Esophagus muscularis mucosa (tissue), 4 donors: ENCODE results near the gene ZNF480. TPM values are rescaled to one million over a fixed set of nuclear protein-coding genes. Genes with fewer than 3 reads are reported as not detected.

Source experiments
- DNase-seq: peaks from one replicate; pipeline ENCODE4 v3.0.0-alpha.2; 2017; ENCODE audit errors: extremely low spot score
- H3K27ac ChIP-seq, 4 donors: fragments of 200-600 bp; sonication (generic); replicated peaks in 1 of 4; 1 replicate in 3 of 4; 2 replicates in 1 of 4; pipeline ENCODE4 v1.5.1; 2016 to 2019; ENCODE audit warnings: mild to moderate bottlenecking in 1 of 4
- H3K27me3 ChIP-seq, 4 donors: fragments of 200-600 bp; sonication (generic); one replicate each; pipeline versions ENCODE4 v1.5.1 to v1.6.0; 2016 to 2019
- H3K36me3 ChIP-seq, 4 donors: fragments of 200-600 bp; sonication (generic); one replicate each; pipeline ENCODE4 v1.5.1; 2016 to 2019
- H3K4me1 ChIP-seq, 4 donors: fragments of 200-600 bp; sonication (generic); one replicate each; pipeline ENCODE4 v1.5.1; 2016 to 2019
- H3K4me3 ChIP-seq, 4 donors: fragments of 200-600 bp; sonication (generic); 1 replicate in 2 of 4; 2 replicates in 2 of 4; pipeline ENCODE4 v1.5.1; 2016 to 2019; ENCODE audit warnings: mild to moderate bottlenecking in 4 of 4, moderate library complexity in 1 of 4
- H3K9me3 ChIP-seq, 4 donors: fragments of 200-600 bp; sonication (generic); 1 replicate in 3 of 4; 2 replicates in 1 of 4; pipeline ENCODE4 v1.5.1; 2016 to 2019
- EP300 ChIP-seq: sonication (generic); formaldehyde crosslinking; IDR thresholded peaks from one replicate; pipeline ENCODE4 v1.6.1; 2017; ENCODE audit warnings: antibody characterized with exemption
- POLR2A ChIP-seq: fragments of 450-650 bp; IDR thresholded peaks from one replicate; pipeline ENCODE4 v1.6.1; 2017; ENCODE audit warnings: antibody characterized with exemption, moderate library complexity, mild to moderate bottlenecking, low read depth
- POLR2AphosphoS5 ChIP-seq, 2 donors: sonication (generic); formaldehyde crosslinking; IDR thresholded peaks; one replicate each; pipeline ENCODE4 v1.6.1; 2017; ENCODE audit warnings: antibody characterized with exemption in 2 of 2
- WGBS: methylation state at CpG from one replicate; pipeline ENCODE4 v1.1.5; 2018; 5-methylcytosine and 5-hydroxymethylcytosine counted together
- intact Hi-C: fragments of 100-400 bp; cut with DNase I; formaldehyde crosslinking; loops from one replicate; pipeline ENCODE4 v1.15.1; 2023
- total RNA-seq, 4 donors: library from RNA; depleted of rRNA; stranded (reverse); fragments of >200 nt; gene quantifications; one replicate each; pipeline versions ENCODE4 v1.1.0 to v1.2.1, GENCODE V29; 2016
- TF ChIP-seq, protein P1 (sequence below), 3 experiments: fragments of 200-600 bp in 2 of 3; fragments of 450-650 bp in 1 of 3; sonication (generic) in 2 of 3; IDR thresholded peaks; one replicate each; pipeline ENCODE4 v1.5.1; 2017 to 2019; ENCODE audit warnings: antibody characterized with exemption in 3 of 3, mild to moderate bottlenecking in 2 of 3, moderate library complexity in 1 of 3

ZNF480 gene
- total RNA-seq, 4 donors from 2014 or later = 6.0 to 10.0 (median 7.2) TPM

DNA sequence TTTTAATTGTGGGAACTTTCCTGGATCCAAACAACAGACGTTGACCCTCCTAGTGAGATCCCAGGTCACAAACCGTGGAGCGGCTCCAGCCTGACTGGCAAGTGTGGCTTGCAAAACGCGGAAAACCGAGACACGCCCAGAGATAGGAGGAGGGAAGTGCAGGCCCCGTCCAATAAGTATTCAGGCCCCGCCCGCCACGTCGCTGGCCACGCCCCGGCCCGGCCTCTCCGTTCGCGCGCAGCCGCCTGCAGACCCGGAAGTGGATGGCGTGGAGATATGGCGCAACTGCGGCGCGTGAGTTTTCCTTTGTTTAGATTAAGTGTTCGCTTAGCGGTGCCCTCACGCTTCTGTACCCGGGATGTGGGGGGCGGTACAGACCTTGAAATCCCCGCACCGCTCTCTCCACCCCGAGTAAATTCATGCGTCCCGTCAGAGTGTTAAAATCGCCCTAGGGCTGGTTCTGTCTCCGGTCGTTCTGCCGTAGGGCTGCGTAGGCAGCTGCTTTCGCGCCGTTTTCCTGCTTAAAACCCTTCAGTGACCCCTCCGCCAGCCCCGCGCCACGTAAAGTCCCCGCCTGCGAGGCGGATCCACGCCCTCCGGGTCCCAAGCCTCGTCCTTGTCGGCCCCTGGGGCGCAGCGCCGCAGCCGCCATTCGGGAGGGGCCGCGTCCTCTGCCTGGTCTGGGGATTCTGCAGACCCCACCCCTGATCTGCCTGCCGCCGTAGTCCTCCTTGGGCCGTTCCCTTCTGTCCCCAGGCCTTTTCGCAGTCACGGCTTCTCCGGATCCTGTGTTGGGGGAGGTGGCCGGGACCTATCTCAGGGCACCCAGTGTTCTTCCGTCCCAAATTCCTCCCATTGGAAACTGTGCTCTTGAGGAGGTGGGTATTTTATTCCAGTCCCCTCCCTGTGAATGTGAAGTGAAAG is 27.4 kb upstream of the ZNF480 start, which contains the start of gene ZNF766:
Gene ZNF766 (plus strand): TSS at position 250 of the 924 bp plus-strand sequence. CDS start 27 bp downstream, at position 277.
- Histone ChIP-seq H3K4me3 (peak within 1 kb of the TSS; percentile 92 to 100 (median 98)), H3K36me3 (peaks cover 0 to 14% (median 5%) of the 10 kb centered on the region in 4 donors), H3K27ac (peak within 1 kb of the TSS; percentile 98 to 99 (median 98)), H3K9me3 (no peaks in the 10 kb centered on the region), H3K27me3 (no peaks in the 10 kb centered on the region), H3K4me1 (peaks cover 15 to 28% (median 27%) of the 10 kb centered on the region in 4 donors)
- under 1% methylated on average over 47 of the region's 70 CpGs for WGBS
- intact Hi-C loops = loop anchor here (1.0 kb wide), 1 partner anchor 28 kb away; the partner anchor contains the start of gene ZNF480
- DNase-seq = peak; percentile 100
- peak; percentile 96 to 99 for TF ChIP-seq POLR2AphosphoS5 (IDR thresholded peaks at IDR 0.05)
- peak; percentile 72 for TF ChIP-seq POLR2A
- TF ChIP-seq, protein P1, sequence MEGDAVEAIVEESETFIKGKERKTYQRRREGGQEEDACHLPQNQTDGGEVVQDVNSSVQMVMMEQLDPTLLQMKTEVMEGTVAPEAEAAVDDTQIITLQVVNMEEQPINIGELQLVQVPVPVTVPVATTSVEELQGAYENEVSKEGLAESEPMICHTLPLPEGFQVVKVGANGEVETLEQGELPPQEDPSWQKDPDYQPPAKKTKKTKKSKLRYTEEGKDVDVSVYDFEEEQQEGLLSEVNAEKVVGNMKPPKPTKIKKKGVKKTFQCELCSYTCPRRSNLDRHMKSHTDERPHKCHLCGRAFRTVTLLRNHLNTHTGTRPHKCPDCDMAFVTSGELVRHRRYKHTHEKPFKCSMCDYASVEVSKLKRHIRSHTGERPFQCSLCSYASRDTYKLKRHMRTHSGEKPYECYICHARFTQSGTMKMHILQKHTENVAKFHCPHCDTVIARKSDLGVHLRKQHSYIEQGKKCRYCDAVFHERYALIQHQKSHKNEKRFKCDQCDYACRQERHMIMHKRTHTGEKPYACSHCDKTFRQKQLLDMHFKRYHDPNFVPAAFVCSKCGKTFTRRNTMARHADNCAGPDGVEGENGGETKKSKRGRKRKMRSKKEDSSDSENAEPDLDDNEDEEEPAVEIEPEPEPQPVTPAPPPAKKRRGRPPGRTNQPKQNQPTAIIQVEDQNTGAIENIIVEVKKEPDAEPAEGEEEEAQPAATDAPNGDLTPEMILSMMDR (IDR thresholded peaks at IDR 0.05) = no peak

DNA sequence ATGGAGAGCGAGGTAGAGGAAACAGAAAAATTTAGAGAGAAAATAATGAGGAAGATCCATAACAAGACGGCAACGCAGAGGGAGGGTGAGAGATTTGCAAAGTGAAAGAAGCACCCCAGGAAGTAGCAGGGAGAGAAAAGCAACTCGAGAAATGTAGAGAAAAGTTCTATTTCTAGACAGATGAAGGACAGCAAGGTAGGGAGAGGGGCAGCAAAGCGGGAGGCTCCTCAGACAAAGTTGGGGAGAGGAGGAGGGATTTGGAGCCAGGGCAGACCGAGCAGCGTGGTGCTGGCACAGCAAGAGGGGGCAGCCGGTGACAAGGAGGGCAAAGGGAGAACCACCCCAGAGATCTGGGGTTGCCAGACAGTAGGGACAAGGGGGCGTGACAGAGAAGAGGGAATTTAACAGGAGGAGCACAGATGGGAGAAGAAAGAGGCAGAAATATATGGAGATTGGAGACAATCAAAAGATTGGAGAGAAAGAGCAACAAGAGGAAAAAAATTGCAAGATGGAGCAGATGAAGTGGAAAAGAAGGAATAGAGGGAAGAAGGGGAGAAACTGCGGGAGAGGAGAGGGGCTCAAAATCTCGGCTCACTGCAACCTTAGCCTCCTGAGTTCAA is 26.6 kb upstream of the ZNF480 start:
- H3K27ac ChIP-seq = peak overlapping the region; percentile 98 to 99 (median 98)
- H3K27me3 ChIP-seq = no peaks in the 10 kb centered on the region
- no peak for TF ChIP-seq POLR2A
- WGBS = 10% methylated on average over 11 of the region's 11 CpGs
- no peaks in the 10 kb centered on the region for H3K9me3 ChIP-seq
- DNase-seq = no peak
- peak overlapping the region; percentile 92 to 100 (median 98) for H3K4me3 ChIP-seq
- H3K4me1 ChIP-seq = peaks cover 15 to 31% (median 28%) of the 10 kb centered on the region in 4 donors
- peaks cover 0 to 14% (median 5%) of the 10 kb centered on the region in 4 donors for H3K36me3 ChIP-seq
- intact Hi-C loops = no loop called here

DNA sequence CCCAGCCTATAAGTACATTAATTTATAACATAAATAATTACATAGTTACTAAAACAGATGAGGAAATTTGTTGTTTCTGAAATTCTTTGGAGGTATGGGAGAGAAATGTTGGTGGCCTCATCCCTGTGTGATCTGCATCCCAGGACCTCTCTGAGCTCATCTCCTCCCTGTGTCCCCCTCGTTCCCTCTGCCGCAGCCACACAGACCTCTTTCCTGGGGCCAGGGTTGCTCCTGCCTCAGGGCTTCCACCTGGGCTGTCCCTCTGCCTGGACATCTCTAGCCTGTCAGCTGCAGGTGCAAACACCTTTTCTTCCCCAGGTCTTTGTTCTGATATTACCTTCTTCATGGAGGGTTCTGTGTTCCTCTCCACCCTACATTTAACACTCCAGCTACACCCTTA is 23.7 kb upstream of the ZNF480 start:
- TF ChIP-seq EP300 = no peak
- TF ChIP-seq, protein P1 (IDR thresholded peaks at IDR 0.05) = no peak
- no peak for TF ChIP-seq POLR2AphosphoS5 (IDR thresholded peaks at IDR 0.05)
- no peak for TF ChIP-seq POLR2A
- Histone ChIP-seq H3K4me3 (no peak overlapping the region), H3K27me3 (no peaks in the 10 kb centered on the region), H3K4me1 (peaks cover 20 to 42% (median 30%) of the 10 kb centered on the region in 4 donors), H3K36me3 (peaks cover 0 to 15% (median 5%) of the 10 kb centered on the region in 4 donors), H3K27ac (no peak overlapping the region), H3K9me3 (no peaks in the 10 kb centered on the region)
- no peak for DNase-seq
- 100% methylated on average over 2 of the region's 2 CpGs for WGBS
- intact Hi-C loops = no loop called here

DNA sequence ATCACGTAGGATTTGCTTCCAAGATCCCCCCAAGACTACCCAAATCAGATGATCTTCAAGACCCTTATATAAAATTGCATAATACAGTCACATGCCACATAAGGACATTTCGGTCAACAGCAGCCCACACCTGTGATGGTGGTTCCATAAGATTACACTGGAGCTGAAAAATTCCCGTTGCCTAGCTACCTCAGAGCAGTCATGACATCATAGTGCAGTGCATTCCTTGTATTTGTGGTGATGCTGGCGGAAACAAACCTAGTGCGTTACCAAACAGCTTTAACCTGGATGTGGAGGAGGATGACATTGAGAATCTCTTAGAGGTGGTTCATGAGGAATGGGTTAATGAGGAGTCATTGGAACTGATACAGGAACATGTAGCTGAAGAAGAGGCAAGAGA is 22.8 kb upstream of the ZNF480 start:
- H3K27me3 ChIP-seq = no peaks in the 10 kb centered on the region
- peaks cover 0 to 19% (median 7%) of the 10 kb centered on the region in 4 donors for H3K36me3 ChIP-seq
- DNase-seq = no peak
- H3K4me3 ChIP-seq = no peak overlapping the region
- H3K9me3 ChIP-seq = no peaks in the 10 kb centered on the region
- intact Hi-C loops = no loop called here
- TF ChIP-seq EP300 (no peak), POLR2AphosphoS5 (IDR thresholded peaks at IDR 0.05) (no peak), POLR2A (no peak)
- TF ChIP-seq, protein P1 (IDR thresholded peaks at IDR 0.05) = no peak
- WGBS = 69% methylated on average over 5 of the region's 5 CpGs
- H3K27ac ChIP-seq = no peak overlapping the region
- H3K4me1 ChIP-seq = peaks cover 15 to 37% (median 27%) of the 10 kb centered on the region in 4 donors

DNA sequence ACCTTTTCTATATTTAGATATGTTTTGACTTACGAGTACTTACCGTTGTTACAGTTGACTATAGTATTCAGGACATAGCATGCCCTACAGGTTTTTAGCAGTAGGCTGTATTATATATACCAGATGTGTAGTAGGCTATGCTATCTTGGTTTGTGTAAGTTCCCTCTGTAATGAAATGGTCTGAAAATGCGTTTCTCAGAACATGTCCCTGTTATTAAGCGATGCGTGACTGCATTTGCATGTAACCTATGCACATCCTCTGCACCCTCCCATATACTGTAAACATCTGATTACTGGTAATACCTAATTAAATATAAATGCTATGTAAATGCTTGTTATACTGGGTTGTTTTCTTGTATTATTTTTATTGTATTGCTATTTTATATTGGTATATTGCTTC is 21.0 kb upstream of the ZNF480 start:
- Histone ChIP-seq H3K4me3 (no peak overlapping the region), H3K27me3 (no peaks in the 10 kb centered on the region), H3K4me1 (peaks cover 8 to 29% (median 19%) of the 10 kb centered on the region in 4 donors), H3K9me3 (no peaks in the 10 kb centered on the region), H3K36me3 (peaks cover 0 to 19% (median 7%) of the 10 kb centered on the region in 4 donors), H3K27ac (no peak overlapping the region)
- no peak for TF ChIP-seq EP300
- TF ChIP-seq, protein P1 (IDR thresholded peaks at IDR 0.05) = no peak
- TF ChIP-seq POLR2A = no peak
- TF ChIP-seq POLR2AphosphoS5 (IDR thresholded peaks at IDR 0.05) = no peak
- intact Hi-C loops = no loop called here
- DNase-seq = no peak
- WGBS = 92% methylated on average over 5 of the region's 5 CpGs
